HG03439 (cell line): ENCODE data around the gene SLC25A21.
"Not testable (repeated sequence)": the region's sequence is repeated elsewhere in the genome, so short reads cannot be mapped to it uniquely, and the experiment has no call there.

Experiments
- ATAC-seq: cut with Tn5 transposase; IDR thresholded peaks from one replicate; pipeline ENCODE4 v1.9.1; 2021; ENCODE audit warnings: mild to moderate bottlenecking, moderate library complexity; ENCODE audit not compliant: unreplicated experiment

SLC25A21 gene

DNA sequence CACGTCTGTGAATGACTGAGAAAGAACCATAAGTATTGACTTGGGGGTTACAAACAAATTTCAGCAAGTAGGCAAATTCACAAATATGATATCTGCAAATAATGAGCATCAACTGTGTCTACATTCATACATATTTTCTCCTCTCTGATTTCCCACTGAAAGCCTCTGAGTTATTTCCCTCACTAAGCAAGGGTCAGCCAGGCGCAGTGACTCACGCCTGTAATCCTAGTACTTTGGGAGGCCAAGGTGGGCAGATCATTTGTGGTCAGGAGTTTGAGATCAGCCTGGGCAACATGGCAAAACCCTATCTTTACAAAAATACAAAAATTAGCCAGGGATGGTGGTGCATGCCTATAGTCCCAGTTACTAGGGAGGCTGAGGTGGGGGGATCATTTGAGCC is 80.8 kb downstream of the SLC25A21 start:
- ATAC-seq = no peak

- no peak for ATAC-seq
These were observed 82.4 kb downstream of the SLC25A21 start for GRCh38 chr14:37090026-37090425.

GRCh38 chr14:37089410-37089809 is 83.0 kb downstream of the SLC25A21 start:
- ATAC-seq = no peak

GRCh38 chr14:37088356-37089215 is 83.8 kb downstream of the SLC25A21 start:
- no peak for ATAC-seq

DNA sequence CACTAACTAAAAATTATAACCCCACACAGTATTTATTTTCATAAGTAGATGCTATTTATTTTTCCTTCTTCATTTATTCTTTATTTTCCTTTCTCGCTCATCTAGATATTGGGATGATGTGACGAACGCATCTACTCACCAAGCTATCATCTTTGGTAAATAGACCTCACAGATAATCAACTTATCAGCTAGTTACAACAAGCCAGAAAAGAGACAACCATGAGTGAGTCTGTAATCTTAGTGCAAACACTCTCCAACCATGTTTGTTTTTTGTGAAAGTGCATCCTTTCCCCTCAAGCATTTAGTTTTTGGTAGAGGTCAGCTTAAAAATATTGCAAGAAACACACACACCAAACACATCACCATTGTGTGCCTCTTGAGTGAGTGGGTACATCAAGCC is 84.9 kb downstream of the SLC25A21 start:
- ATAC-seq = no peak

DNA sequence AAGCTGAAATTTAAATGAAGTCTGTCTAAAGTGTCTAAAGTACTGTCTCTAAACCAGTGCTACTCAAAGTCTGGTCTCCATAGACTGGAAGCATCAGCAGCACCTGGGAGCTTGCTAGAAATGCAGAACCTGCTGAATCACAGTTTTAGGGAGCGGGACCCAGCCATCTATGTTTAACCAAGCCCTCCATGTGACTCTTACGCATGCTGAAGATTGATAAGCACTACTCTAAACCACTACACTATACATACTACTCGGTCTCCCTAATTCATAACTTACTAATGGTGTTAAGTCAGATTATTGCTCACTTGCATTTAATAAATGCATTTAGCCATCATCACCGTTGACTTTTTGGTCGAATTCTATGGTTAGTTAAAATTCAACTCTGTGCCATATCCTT is 88.8 kb downstream of the SLC25A21 start:
- ATAC-seq = no peak

DNA sequence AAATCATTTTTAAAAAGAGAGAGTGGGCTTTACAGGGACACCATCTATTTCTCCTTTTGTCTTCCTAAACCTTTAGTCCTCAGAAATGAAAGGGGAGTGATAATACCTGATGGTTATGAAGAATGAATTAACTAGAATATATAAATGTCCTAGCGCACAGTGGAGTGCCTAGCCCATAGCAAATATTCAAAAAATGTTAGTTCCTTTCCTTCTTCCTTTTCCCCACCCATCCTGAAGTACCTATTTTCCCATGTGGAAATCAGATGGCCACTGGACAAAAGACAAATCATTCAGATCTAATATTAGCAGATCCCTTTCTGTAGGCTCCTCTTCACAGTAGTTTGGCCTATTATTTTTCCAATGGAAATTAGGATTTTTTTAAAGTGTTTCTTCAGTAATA is 90.0 kb downstream of the SLC25A21 start:
- ATAC-seq = no peak

GRCh38 chr14:37081856-37082255 is 90.5 kb downstream of the SLC25A21 start:
- ATAC-seq = no peak

DNA sequence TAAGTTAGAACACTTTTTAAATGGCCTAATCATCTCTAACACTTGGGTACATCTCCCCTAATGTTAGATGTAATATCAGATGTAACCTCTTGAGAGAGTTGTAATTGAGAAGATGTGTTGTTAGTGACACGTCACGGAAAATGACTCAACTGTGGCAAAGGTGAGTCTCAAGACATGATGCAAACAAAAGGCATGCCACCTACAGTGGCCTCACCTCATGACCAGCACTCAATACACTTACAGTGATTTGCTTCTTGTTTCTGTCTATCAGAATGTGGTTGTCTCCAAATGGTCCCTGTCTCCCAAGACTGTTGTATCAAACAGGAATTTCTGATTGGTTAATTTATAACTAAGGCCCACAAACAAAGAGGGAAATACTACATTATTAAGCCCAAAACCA is 91.2 kb downstream of the SLC25A21 start:
- ATAC-seq = no peak

- no peak for ATAC-seq
These were observed 94.3 kb downstream of the SLC25A21 start for GRCh38 chr14:37078131-37078530.

GRCh38 chr14:37074320-37074719 is 98.1 kb downstream of the SLC25A21 start:
- not testable (repeated sequence) for ATAC-seq

DNA sequence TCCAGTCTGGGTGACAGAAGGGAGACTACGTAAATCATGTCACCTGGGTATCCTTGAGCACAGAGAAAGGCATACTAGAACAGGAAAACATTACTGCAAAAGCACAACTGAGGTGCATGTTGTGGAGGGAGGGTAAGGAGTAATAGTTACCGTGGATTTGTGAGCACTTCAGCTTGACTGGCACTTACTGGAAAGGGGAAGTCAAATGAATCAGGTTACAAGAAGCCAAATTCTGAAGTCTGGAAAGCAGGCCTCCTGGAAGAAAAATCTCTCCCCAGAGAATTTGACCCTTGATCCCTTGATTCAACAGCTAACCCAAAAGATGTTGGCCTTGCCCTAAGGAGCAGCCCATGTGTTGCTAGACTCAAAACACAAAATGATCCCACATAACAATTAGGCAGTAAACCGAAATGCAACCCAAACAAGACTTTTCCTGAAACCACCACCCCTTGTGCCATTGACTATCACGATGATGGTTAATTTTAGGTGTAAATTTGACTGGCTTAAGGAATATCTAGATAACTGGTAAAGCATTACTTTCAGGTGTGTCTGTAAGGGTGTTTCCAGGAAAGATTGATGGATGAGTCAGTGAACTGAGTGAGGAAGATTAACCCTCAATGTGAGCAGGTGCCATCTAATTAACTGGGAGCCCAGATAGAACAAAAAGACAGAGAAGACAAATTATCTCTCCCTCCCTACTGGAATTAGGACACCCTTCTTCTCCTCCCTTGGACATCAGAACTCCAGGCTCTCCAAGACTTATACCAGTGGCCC is 108.8 kb downstream of the SLC25A21 start:
- ATAC-seq = no peak

GRCh38 chr14:37062191-37062803 is 110.1 kb downstream of the SLC25A21 start:
- ATAC-seq = no peak

DNA sequence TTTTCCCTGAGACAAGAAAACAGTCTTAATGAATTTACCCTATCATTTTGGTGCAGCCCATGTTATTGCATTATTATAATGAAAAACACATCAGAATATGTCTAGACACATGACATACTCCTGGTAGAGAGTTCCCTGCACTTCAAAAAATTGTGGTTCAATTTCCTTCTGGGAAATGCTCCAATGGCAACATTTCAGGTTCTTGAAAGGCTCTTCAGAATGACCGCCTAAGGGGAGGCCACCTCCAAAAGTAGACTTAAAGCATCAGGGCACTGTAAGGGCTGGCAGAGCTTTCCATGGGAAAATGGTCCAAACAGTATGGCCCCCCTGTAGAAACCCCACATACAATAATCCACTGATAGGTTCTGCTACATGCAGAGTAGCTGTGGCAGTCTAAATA is 110.7 kb downstream of the SLC25A21 start:
- no peak for ATAC-seq

GRCh38 chr14:37060496-37061260 is 111.7 kb downstream of the SLC25A21 start:
- ATAC-seq = no peak

GRCh38 chr14:37057776-37058175 is 114.6 kb downstream of the SLC25A21 start:
- no peak for ATAC-seq

GRCh38 chr14:37056473-37056872 is 115.9 kb downstream of the SLC25A21 start:
- no peak for ATAC-seq

DNA sequence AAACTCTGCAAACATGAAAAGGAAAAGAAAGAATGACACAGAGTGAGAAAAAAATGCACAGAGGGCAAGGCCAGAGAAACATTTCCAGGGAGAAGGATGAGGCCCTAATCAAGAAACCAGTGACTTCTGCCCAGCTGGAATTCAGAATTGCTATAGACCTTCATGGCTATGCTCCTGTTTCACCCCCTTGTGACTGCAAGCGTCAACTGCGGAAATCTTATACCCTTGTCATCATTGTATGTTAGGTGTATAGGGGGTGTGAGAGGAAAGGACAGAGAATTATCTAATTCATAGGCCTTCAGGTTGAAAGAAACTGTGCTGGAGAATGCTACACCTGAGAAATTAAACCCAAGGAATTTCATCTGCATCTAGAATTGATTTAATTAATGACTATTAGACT is 117.5 kb downstream of the SLC25A21 start:
- no peak for ATAC-seq

DNA sequence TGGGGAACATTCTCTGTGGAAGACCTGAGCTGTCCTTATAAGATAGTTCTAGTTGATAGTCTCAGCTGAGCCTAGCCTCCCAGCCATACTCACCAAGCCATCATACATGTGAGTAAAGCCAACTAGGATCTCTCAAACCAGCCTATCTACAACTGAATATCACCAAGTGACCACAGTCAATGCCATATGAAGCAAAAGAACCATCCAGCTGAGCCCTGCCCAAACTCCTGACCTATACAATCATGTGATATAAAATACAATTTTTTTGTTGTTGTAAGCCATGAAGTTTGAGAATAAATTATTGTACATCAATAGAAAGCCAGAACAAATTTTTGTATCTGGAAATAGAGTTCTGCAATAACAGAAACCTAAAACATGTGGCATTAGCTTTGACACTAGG is 118.3 kb downstream of the SLC25A21 start:
- ATAC-seq = no peak

DNA sequence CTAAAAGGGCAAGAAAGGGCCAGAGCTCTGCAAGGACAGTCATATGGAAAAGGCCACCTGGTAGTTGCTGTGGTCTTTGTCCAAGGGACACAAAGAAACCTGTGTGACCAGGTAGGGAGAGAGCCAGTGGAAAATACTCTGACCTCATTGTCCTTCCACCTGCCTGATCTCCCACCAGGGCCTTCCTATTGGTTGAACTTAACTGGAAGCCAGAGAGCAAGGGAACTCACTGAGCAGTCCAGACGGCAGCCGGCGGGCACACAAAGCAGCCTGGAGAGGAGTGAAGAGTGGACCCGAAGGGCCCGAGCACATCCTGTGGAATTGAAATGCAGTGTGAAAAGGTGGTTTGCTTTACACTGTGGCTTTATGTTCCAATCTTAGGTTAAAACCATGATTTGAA is 120.7 kb downstream of the SLC25A21 start:
- no peak for ATAC-seq

GRCh38 chr14:37051153-37051552 is 121.3 kb downstream of the SLC25A21 start:
- no peak for ATAC-seq
